SK-N-SH (cell line): Measurements from ENCODE around the gene KCNAB1.

Source experiments
- POLR2AphosphoS5 ChIP-seq: IDR thresholded peaks from 2 replicates; pipeline ENCODE4 v1.6.1; 2012; ENCODE audit warnings: low read depth, low read length
- RFX5 ChIP-seq: IDR thresholded peaks from 2 replicates; pipeline ENCODE4 v1.6.1; 2012; ENCODE audit warnings: mild to moderate bottlenecking, improper control_type of control experiment, low read length
- TF ChIP-seq, protein P1 (sequence below): fragments of 200-600 bp; sonication (generic); IDR thresholded peaks from 2 replicates; pipeline ENCODE4 v1.6.1; 2017; ENCODE audit warnings: antibody characterized with exemption, mild to moderate bottlenecking, moderate library complexity
- TF ChIP-seq, protein P2 (sequence below): IDR thresholded peaks from 2 replicates; pipeline ENCODE4 v1.6.1; 2012; ENCODE audit warnings: mild to moderate bottlenecking, low read depth, low read length, moderate library complexity
- TF ChIP-seq, protein P3 (sequence below): IDR thresholded peaks from 2 replicates; pipeline ENCODE4 v1.4.0; 2012; ENCODE audit warnings: low read depth

DNA sequence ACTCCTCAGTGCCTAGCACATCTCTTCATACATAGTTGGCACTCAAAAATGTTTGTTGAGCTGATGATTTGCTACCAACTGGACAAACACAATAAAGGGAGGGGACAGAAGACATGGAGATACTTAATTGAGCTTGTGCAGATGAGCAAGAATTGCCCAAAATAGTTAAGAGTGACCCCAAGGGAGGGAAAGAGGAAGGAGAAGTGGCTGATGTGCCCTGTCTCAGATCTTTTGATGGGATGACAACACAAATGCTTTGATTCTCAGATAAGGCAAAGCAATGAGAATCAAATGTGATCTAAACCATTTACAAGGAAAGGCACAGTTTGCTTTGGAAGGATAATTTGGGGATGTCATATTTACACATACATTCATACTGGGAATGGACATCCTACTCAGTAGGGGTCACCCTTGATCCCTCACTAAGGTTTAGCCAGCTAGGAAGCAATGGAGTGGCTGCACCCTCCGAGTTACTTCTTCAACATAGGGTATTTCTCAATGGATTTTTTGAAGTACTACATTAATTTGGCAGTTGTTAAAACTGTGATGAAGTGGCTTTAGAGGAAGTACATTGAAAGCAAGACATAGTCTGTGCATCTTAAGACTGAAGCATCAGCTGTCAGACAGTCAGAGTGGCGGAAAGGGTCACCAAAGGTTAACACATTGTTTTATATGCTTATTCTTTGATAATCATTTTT is 456.4 kb downstream of the KCNAB1 start:
- TF ChIP-seq POLR2AphosphoS5 (no peak), RFX5 (no peak)
- TF ChIP-seq, protein P1, sequence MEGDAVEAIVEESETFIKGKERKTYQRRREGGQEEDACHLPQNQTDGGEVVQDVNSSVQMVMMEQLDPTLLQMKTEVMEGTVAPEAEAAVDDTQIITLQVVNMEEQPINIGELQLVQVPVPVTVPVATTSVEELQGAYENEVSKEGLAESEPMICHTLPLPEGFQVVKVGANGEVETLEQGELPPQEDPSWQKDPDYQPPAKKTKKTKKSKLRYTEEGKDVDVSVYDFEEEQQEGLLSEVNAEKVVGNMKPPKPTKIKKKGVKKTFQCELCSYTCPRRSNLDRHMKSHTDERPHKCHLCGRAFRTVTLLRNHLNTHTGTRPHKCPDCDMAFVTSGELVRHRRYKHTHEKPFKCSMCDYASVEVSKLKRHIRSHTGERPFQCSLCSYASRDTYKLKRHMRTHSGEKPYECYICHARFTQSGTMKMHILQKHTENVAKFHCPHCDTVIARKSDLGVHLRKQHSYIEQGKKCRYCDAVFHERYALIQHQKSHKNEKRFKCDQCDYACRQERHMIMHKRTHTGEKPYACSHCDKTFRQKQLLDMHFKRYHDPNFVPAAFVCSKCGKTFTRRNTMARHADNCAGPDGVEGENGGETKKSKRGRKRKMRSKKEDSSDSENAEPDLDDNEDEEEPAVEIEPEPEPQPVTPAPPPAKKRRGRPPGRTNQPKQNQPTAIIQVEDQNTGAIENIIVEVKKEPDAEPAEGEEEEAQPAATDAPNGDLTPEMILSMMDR = no peak
- TF ChIP-seq, protein P2, sequence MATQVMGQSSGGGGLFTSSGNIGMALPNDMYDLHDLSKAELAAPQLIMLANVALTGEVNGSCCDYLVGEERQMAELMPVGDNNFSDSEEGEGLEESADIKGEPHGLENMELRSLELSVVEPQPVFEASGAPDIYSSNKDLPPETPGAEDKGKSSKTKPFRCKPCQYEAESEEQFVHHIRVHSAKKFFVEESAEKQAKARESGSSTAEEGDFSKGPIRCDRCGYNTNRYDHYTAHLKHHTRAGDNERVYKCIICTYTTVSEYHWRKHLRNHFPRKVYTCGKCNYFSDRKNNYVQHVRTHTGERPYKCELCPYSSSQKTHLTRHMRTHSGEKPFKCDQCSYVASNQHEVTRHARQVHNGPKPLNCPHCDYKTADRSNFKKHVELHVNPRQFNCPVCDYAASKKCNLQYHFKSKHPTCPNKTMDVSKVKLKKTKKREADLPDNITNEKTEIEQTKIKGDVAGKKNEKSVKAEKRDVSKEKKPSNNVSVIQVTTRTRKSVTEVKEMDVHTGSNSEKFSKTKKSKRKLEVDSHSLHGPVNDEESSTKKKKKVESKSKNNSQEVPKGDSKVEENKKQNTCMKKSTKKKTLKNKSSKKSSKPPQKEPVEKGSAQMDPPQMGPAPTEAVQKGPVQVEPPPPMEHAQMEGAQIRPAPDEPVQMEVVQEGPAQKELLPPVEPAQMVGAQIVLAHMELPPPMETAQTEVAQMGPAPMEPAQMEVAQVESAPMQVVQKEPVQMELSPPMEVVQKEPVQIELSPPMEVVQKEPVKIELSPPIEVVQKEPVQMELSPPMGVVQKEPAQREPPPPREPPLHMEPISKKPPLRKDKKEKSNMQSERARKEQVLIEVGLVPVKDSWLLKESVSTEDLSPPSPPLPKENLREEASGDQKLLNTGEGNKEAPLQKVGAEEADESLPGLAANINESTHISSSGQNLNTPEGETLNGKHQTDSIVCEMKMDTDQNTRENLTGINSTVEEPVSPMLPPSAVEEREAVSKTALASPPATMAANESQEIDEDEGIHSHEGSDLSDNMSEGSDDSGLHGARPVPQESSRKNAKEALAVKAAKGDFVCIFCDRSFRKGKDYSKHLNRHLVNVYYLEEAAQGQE = no peak
- TF ChIP-seq, protein P3, sequence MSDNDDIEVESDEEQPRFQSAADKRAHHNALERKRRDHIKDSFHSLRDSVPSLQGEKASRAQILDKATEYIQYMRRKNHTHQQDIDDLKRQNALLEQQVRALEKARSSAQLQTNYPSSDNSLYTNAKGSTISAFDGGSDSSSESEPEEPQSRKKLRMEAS = no peak
